NCI-H510A treated with DMSO at 0.1 percent for 48 hours (cell line): ENCODE measurements around the gene ZNF184.
A peak's percentile ranks its signal among the peaks of the same experiment; 100 is the strongest.

Source experiments
- DNase-seq: peaks from one replicate; lab custom pipeline; 2025; lab: John Stamatoyannopoulos, UW

The ZNF184 gene

DNA sequence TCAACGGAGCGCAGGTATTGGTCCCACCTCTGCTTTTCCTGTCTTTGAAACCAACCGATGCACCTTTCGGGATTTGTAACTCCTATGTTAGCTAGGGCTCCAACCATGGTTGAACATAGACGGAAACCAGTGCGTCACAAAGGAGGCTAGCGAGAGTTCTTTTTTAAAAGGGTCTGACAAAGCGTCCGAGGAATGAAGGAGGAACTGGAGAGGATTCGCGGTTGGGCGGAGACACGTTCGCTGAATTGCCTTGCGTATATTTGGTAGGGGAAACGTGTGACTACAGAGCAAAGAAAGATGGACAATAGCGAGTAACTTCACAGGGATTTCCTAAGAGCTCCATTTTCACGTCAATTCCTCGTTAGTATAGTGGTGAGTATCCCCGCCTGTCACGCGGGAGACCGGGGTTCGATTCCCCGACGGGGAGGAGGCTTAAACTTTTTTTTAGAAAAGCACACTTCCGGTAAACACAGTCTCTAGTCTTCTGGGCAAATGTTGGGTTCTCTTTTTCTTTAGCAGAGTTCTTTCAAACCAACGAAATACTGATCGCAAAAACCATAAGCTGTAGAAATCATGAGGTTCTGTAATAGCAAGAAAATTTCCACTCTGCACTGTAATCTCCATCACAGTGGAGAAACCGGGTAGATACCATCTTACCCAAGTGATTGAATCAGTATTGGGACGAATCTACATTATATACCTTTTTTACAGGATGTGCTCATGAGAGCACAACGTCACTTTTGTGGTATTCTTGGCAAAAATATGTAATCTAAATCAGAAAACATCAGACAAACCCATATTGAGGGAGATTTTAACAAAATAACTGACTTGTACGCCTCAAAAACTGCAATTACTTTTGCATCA lies 6.6 kb upstream of the ZNF184 start:
- DNase-seq = peak; percentile 89

DNA sequence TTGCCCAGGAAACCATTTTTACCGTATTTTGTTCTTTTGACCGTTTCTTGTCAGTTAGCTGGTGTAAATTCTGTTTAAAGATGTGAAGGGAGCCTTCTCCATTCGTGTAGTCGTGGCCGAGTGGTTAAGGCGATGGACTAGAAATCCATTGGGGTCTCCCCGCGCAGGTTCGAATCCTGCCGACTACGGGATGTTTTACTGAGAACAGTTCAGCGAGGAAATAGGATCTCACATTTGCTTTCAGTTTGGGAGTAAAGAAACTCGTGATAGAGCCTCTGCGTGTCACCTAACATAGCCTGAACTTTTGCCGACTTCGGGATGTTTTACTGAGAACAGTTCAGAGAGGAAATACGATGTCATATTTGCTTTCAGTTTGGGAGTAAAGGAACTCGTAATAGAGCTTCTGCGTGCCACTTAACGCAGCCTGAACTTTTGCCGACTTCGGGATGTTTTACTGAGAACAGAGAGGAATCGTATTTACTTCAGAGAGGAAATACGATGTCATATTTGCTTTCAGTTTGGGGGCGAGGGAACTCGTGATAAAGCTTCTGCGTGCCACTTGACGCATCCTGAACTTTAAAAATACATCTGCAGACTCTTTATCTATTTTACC lies 5.9 kb upstream of the ZNF184 start:
- peak; percentile 74 for DNase-seq

DNA sequence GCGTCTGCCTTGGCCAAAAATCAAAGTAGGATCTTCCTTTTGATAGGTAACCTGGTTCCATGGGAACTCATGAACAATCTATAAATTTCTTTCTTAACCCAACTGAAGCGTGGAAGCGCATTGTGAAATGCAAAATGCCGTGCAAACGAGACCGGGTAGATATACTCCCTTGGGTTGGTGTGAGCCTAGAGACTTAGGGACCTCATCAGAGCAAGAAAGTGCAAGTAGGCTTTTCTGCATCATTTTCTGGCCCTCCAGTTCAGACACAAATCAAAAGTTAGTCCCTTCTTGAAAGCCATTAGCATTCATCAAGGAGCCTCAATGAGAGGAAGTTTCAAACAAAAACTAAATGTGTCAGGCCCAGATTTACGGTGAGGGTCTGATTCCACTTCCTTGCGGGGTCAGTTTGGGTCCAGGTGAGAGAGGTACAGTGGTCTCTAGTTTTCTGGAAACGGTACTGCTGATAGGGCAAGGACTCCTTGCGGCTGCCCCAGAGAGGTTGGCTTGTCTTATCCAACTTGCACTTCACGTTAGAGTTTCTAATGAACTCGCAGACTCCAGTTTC lies 5.3 kb upstream of the ZNF184 start:
- DNase-seq = no peak

DNA sequence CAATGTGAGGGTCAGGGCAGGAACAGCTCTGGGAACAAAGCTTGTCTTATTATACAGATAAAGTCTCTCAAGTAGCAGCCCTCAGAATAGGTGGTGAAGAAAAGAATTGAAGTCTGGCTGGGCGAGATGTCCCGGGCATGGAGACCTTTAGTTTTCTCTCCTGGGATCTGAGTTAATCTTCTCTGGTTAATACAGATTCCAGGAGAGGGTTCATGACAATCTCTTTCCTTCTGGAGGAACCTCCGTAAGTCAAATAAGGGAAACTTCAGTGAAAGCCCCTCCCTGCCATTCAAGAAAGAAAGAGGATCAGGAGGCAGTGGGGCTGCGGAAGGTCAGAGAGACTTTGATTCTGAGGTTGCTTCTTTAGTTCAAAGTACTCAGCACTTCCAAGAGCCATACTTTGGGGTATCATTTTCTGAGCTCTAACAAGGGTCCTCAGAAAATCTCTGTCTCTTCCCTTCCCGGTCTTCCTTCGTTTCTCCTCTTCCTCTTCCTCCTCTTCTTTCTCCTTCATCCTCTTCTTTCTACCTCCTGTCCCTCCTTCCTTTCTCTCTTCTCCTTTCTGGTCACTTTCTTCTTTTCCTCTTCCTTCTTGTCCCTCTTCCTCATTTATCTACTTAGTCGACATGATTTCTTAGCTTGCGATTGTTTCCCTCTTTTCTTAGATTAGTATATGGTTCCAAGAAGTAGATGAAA lies 4.6 kb upstream of the ZNF184 start:
- no peak for DNase-seq

DNA sequence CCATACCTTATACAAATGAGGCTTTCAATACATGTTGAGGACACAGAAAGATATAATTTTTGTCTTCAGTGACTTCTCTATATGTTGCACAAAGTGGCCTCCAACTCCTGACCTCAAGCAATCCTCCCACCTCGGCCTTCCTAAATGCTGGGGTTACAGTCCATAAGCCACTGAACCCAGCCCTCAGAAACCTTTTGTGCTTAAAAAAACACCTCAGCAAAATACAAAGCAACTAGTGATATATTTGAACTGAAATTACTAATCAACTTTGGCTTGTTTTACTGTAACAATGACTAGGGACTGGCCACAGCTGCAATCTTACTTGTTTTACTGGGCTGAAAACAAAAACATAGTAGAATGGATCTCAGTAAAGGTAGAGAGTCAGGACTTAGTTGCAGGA lies 3.2 kb upstream of the ZNF184 start:
- DNase-seq = no peak

DNA sequence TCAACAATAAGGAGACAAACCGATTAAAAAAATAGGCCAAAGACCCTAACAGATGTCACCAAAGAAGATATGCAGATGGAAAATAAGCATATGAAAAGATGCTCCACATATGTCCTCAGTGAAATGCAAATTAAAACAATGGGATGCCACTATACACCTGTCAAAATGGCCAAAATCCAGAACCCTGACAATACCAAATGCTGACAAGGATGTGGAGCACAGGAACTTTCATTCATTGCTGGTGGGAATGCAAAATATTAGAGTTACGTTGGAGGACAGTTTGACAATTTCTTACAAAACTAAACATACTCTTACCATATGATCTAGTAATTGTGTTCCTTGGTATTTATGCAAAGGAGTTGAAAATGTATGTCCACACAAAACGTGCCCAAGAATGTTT lies 1.8 kb upstream of the ZNF184 start:
- no peak for DNase-seq

DNA sequence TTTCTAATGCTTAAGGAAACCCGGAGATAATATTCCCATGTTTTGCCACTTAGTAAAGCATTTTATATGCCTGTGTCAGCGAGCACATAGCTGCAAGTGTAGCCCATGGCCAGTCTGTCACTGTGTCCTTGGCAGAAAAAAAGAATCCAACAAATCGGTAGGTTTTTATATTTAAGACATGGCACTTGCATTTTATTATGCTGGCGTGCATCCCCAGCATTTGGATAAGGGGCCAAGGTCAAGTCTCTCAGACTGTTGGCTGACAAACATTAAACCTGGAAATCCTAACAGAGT lies 1.2 kb upstream of the ZNF184 start:
- no peak for DNase-seq

DNA sequence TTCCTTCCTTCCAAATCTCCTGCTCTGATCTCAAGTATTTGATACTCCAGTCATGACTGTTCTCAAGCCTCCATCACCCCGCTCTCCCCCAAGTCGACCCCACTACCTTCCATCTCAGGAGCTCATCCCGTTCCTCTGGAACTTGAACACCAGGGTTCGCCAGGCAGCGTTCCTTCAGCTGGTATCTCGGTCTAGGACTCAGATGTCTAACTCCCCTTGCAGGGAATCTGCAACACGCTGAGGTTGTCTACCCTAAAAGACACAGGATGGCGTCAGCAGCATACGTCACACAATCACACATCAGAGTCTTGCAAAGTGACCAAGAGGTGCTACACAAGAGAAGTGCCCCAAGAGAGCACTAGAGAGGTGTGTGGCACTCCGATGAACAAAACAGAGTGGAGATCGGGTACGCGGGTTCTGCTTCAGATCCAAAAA lies 706 bp downstream of the ZNF184 start:
- peak; percentile 64 for DNase-seq

DNA sequence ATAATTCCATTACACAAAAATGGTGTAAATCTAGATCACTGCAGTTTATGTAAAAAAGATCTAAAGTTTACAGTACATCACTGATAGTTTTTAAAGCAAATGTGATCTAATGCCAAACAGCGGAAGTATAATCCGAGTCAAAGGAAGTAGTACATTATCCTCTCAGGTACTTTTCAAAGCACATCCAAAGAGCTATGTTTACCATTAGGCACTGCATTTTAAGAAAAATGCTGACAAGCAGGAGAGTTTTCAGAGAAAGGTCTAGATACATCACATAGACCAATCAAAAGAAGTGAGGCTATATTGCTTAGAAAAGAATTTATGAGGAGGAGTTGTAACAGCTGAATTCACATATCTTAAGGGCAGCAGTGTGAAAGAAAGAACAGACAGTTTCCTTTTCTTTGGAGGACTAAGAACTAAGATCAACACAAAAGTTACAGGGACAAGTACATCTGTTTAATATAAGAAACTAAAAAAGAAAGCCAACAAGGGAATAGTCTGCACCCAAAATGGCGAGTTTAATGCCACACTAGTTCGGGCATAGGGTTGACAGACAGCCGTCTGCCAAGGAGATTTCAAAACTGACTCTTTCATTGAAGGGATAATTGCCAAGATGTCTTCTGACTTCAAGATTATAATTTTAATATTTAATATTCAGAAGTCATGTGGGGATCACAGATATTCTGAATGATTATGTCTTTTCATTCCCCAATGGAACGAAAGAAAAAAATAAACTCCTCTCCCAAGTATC lies 1.4 kb downstream of the ZNF184 start:
- DNase-seq = no peak

DNA sequence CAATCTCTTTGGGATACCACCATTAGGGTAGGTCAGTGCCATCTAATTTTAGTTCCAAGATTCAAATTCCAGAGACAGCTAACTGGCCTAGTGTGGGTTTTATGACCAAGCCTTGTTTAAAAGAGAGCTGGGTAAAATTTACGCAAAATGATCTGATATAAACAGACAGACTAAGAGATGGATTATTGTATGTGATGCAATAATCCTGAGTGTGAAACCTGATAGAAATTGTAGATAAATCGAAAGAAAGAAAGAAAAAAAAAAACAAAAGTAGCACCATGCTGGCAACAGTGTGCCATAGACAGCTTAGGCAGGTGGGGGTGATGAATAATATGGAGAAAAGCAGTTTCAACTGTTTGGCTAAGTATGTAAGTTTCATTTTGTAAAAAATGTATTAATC lies 2.9 kb downstream of the ZNF184 start:
- no peak for DNase-seq

DNA sequence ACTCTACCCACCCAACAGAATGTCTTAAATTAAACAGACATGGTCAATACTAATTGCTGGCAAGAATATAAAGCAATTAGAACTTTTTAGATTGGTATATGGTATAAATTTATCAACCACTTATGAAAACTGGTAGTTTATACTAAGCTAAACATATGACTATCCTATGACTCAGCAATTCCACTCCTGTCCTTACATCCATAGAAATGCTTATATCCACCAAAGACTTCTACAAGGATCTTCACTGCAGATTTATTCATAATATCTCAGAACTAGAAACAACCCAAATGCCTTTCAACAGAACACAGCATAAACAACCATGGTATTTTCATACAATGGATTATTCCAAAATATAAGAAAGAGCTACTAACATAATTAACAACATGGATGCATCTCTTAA lies 4.6 kb downstream of the ZNF184 start:
- DNase-seq = no peak

DNA sequence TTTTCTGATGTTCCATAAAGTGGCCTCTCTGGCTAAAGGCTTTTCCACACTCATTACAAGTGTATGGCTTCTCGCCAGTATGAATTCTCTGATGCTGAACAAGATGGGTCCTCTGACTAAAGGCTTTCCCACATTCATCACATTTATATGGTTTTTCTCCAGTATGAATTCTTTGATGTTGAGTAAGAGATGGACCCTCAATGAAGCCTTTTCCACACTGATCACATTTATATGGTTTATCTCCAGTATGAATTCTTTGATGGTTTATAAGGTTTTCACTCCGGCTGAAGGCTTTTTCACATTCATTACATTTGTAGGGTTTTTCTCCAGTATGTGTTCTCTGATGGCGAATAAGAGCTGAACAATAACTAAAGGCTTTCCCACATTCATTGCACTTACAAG lies 20.4 kb downstream of the ZNF184 start:
- no peak for DNase-seq

DNA sequence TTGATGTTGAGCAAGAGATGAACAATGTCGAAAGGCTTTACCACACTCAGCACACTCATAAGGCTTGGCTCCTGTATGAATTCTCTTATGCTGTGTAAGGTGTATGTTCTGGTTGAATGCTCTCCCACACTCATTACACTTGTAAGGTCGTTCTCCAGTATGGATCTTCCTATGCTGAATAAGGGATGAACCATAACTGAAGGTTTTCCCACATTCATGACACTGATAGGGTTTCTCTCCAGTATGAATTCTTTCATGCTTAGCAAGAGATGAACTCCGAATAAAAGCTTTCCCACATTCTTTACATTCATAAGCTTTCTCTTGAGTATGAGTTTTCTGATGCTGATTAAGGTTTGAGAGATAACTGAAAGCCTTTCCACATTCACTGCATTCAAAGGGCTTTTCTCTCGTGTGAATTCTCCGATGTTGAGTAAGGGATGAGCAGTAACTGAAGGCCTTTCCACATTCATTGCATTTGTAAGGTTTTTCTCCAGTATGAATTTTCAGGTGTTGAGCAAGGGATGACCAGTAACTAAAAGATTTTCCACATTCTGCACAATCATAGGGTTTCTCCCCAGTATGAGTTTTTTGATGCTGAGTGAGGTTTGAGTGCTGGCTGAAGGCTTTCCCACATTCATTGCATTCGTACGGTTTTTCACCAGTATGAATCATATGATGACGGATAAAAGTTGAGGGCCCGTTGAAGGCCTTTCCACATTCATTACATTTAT lies 21.1 kb downstream of the ZNF184 start:
- DNase-seq = no peak

DNA sequence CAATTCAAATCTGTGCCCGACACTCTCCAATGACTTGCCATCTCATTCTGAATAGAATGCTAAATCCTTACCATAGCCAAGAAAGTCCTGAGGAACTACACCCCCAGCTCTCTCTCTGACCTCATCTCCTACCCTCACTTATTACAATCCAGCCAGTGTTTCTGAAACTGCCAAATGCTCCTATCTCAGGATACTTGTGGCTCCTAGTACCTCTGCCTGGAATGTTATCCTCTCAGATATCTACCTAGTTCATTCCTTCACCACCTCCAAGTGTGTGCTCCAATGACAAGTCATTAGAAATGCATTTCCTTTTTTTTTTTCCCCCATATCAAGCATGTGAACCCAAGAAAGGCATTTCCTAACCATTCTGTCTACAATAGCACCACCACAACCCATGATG lies 24.4 kb downstream of the ZNF184 start:
- DNase-seq = no peak

DNA sequence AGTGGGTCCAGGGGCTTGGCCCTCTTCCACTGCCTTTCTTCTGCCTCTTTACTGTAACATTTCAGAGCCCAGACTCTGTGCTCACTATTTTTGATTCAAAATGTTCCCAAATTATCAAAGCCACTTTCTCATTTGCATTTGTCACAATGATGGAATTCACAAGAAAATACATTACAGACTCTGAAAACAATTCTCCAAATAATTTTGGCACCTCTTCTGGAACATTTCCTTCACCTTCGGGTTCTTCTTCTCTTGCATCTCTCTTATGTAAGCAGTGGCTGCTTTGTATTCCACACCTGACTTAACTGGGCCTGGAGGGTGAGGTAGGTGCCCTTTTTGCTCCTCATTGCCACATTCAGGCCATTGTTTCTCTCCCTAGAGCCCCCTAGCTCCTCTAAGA lies 30.0 kb downstream of the ZNF184 start:
- no peak for DNase-seq

DNA sequence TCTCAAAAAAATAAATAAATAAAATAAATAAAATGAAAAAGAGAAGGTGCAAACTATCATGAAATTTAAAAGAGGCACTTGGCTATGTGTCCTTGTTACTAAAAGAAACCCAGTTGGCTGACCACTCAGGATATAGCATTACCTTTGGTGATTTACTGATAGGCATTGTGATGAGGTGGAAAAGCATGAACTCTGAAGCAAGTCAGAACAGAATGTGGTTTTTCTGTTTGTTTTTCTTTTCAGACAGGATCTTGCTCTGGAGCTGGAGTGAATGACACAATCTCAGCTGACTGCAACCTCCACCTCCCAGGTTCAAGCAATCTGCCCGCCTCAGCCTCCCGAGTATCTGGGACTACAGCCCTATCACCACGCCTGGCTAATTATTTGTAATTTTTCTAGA lies 31.9 kb downstream of the ZNF184 start:
- DNase-seq = no peak

DNA sequence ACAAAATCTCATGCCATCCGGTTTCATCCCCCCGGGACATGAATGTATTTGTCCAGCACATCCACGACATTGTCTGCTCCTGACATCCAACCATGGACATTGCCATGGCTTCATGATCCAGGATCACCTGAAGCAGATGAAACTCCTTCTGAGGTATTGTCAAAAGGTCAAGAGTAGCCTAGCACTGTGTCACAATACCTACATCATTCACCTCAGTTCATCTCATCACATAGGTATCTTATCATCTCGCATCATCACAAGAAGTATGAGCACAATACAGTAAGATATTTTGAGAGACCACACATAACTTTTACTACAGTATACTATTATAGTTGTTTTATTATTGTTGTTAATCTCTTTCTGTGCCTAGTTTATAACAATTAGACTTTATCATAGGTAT lies 33.5 kb downstream of the ZNF184 start:
- DNase-seq = no peak

DNA sequence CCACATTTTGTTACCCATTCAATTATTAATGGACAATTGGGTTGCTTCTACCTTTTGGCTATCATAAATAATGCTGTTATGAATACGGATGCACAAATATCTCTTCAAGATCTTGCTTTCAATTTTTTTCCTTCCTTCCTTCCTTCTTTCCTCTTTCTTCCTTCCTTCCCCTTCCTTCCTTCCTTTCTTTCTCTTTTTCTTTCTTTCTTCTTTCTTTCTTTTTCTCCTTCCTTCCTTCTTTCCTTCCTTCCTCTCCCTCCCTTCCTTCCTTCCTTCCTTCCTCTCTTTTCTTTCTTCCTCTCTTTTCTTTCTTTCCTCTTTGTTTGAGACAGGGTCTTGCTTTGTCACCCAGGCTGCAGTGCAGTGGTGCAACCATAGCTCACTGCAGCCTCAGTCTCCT lies 39.2 kb downstream of the ZNF184 start:
- DNase-seq = no peak

DNA sequence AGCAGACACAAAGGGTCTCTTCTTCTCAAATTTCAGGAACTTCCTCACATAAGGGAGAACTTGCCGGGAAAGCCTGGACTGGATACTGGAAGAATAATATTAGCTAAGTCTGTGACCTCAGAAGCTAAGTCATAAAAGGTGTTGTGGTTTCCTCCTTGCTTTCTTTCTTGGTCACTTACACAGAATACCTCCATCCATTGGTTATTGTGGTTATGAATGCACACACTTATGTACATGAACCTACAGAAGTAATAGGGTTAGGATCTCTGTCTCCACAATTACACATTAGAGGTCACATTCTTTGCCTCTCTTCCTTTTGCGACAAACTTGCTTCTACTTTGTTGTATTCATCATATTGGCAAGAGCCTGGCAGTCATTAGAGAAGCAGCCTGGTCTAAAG lies 43.9 kb downstream of the ZNF184 start:
- no peak for DNase-seq

DNA sequence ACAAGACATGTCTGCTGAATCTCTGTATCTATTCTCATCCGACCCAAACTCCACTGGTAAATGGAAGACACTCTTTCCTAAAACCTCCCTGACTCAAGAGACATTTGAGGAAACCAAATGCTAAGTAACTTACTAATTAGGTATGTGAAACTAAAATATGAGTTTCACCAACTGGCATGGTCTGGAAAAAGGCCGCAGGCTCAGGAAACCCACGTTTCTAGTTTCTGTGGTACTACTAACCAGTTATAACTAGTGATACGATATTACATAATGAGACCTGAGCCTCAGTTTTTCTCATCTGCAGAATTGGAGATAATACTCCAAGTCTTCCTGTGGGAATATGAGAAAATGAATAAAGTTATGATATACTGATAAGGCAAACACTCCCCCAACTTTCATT lies 44.4 kb downstream of the ZNF184 start:
- DNase-seq = no peak

DNA sequence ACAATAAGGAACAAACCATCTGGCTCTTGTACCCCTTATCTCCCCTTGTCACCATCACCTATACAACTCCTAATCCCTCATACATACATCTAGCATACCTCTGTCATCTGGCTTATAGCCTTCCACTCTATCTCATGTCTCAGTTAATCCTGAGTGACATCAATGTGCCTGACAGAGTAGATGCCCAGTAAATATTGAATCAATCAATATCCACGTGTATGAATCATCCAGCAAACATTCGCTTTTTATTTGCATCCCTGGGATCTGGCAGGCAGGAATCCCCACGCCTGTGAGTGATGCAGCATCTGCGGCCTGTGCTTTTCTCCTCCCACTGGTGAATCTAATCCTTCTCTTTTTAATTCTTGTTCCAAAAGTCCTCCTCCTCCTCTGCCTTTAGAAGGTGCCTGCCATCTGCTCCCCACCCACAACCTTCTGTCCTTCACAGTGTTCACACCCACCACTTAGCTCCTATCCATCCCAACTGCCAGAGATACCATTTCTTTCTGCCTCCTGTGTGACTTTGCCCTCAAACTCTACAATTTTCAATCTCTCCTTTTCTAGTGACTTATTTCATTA lies 46.8 kb downstream of the ZNF184 start:
- DNase-seq = no peak
